HCT116 (cell line): ENCODE data around the gene NCMAP.

Source experiments
- CBX3 ChIP-seq: IDR thresholded peaks from 2 replicates; pipeline ENCODE4 v1.6.1; 2012; ENCODE audit warnings: low read depth
- CTCF ChIP-seq, 3 experiments: fragments of 200-600 bp in 1 of 3; sonication (generic) in 1 of 3; IDR thresholded peaks in 2 of 3; conservative IDR thresholded peaks in 1 of 3; 2 replicates each; pipeline ENCODE4 v1.5.1; 2012 to 2017; ENCODE audit warnings: low read depth in 2 of 3, low read length in 2 of 3, antibody characterized with exemption in 1 of 3, borderline replicate concordance in 1 of 3, control low read depth in 1 of 3, mild to moderate bottlenecking in 1 of 3, mixed read lengths in 1 of 3, mixed run types in 1 of 3, moderate library complexity in 1 of 3; ENCODE audit not compliant: insufficient read depth in 1 of 3
- EZH2 ChIP-seq: fragments of 200-600 bp; sonication (generic); IDR thresholded peaks from 2 replicates; pipeline ENCODE4 v1.6.1; 2017; ENCODE audit warnings: antibody characterized with exemption, mixed run types
- EZH2phosphoT487 ChIP-seq: fragments of 200-600 bp; IDR thresholded peaks from 2 replicates; pipeline ENCODE4 v1.6.1; 2018; ENCODE audit warnings: antibody characterized with exemption, borderline replicate concordance
- JUND ChIP-seq: IDR thresholded peaks from 2 replicates; pipeline ENCODE4 v1.6.1; 2012
- MAX ChIP-seq: IDR thresholded peaks from 2 replicates; pipeline ENCODE4 v1.6.1; 2012
- POLR2A ChIP-seq: IDR thresholded peaks from 2 replicates; pipeline ENCODE4 v1.7.0; 2011; ENCODE audit warnings: borderline replicate concordance; ENCODE audit not compliant: insufficient read depth, insufficient read length; ENCODE audit errors: extremely low read depth
- POLR2AphosphoS5 ChIP-seq: IDR thresholded peaks from 2 replicates; pipeline ENCODE4 v1.6.1; 2011; ENCODE audit warnings: mild to moderate bottlenecking, low read depth, low read length, moderate library complexity
- RAD21 ChIP-seq: IDR thresholded peaks from 2 replicates; pipeline ENCODE4 v1.6.1; 2012; ENCODE audit warnings: low read depth, mild to moderate bottlenecking
- REST ChIP-seq: IDR thresholded peaks from 2 replicates; pipeline ENCODE4 v1.6.1; 2012; ENCODE audit warnings: low read depth
- SRF ChIP-seq: IDR thresholded peaks from 2 replicates; pipeline ENCODE4 v1.6.1; 2012; ENCODE audit warnings: low read depth
- YY1 ChIP-seq: IDR thresholded peaks from 2 replicates; pipeline ENCODE4 v1.6.1; 2011; ENCODE audit warnings: low read length, low read depth, moderate library complexity, mild to moderate bottlenecking; ENCODE audit not compliant: insufficient replicate concordance; ENCODE audit errors: extremely low read depth
- ZBTB33 ChIP-seq: IDR thresholded peaks from 2 replicates; pipeline ENCODE4 v1.6.1; 2011; ENCODE audit warnings: mild to moderate bottlenecking, low read length, moderate library complexity; ENCODE audit not compliant: insufficient replicate concordance; ENCODE audit errors: extremely low read depth
- ZFX ChIP-seq: fragments of 450-650 bp; IDR thresholded peaks from 2 replicates; pipeline ENCODE4 v1.6.1; 2017

- TF ChIP-seq CTCF (IDR thresholded peaks at IDR 0.05 in 2 of 3, conservative IDR thresholded peaks at IDR 0.05 in 1 of 3; ENCODE audit: borderline replicate concordance in 1 of 3, insufficient read depth in 1 of 3, low read depth in 2 of 3, low read length in 2 of 3) (no peak), REST (no peak), YY1 (no peak), JUND (no peak), ZBTB33 (no peak), ZFX (no peak), EZH2 (no peak), POLR2AphosphoS5 (no peak), EZH2phosphoT487 (no peak), POLR2A (no peak), CBX3 (no peak), MAX (no peak), RAD21 (no peak), SRF (no peak)
Measured at GRCh38 chr1:24535021-24535424, 20.9 kb upstream of the NCMAP start.
